A549 (cell line): Measurements from ENCODE around the gene CMTR2. TPM values are rescaled to one million over a fixed set of nuclear protein-coding genes. Genes with fewer than 3 reads are reported as not detected.

Experiments used
- ATAC-seq, 2 experiments: fragments of 200-7000 bp in 1 of 2; fragments of >200 bp in 1 of 2; cut with Nextera tagmentation in 1 of 2; cut with Tn5 transposase in 1 of 2; 3 replicates each; pipeline versions ENCODE4 v1.8.0 to v1.9.1; 2018 to 2020; ENCODE audit warnings: mild to moderate bottlenecking in 1 of 2, moderate library complexity in 1 of 2
- CTCF ChIA-PET: fragments of 300-600 bp; sonication (Branson Sonifier 250); formaldehyde crosslinking; extraction: SDS; loops from one replicate; lab custom pipeline; 2021; ENCODE audit warnings: antibody characterized with exemption, inconsistent platforms; lab: Yijun Ruan, JAX
- POLR2A ChIA-PET: fragments of 350-600 bp; formaldehyde crosslinking; extraction: SDS; loops from one replicate; lab custom pipeline; 2021; ENCODE audit warnings: antibody characterized with exemption, inconsistent platforms; lab: Yijun Ruan, JAX
- DNase-seq, 2 experiments: peaks; one replicate each; pipeline versions ENCODE4 v3.0.0 to v3.0.0-alpha.2; 2011 to 2016; ENCODE audit warnings: low read depth in 1 of 2, low spot score in 1 of 2
- FAIRE-seq: peaks from 2 replicates; lab custom pipeline; 2011; peaks lifted over from hg19 to GRCh38; lab: Jason Lieb, UNC
- H3K27ac ChIP-seq, 2 experiments: fragments of >200 bp; sonication (Bioruptor Twin); formaldehyde crosslinking; 3 replicates each; pipeline ENCODE4 v1.5.1; 2016 to 2017
- H3K4me1 ChIP-seq: fragments of >200 bp; sonication (Bioruptor Twin); formaldehyde crosslinking; 3 replicates; pipeline ENCODE4 v1.6.1; 2016
- H3K4me2 ChIP-seq: fragments of >200 bp; sonication (Bioruptor Twin); formaldehyde crosslinking; 3 replicates; pipeline ENCODE4 v1.6.1; 2016
- H3K4me3 ChIP-seq: fragments of >200 bp; sonication (Bioruptor Twin); formaldehyde crosslinking; 3 replicates; pipeline ENCODE4 v1.5.1; 2016
- H3K9me3 ChIP-seq: fragments of >200 bp; sonication (Bioruptor Twin); formaldehyde crosslinking; 3 replicates; pipeline ENCODE4 v1.6.1; 2016
- ATOH8 ChIP-seq: fragments of 250-450 bp; sonication (Bioruptor Pico); IDR thresholded peaks from 2 replicates; pipeline ENCODE4 v1.5.0; 2020; ENCODE audit warnings: low read depth, mild to moderate bottlenecking, moderate library complexity
- BHLHE40 ChIP-seq: IDR thresholded peaks from 2 replicates; pipeline ENCODE4 v1.6.1; 2012; ENCODE audit warnings: low read depth, low read length, inconsistent platforms
- CEBPB ChIP-seq, 2 experiments: fragments of >200 bp in 1 of 2; sonication (Bioruptor Twin) in 1 of 2; formaldehyde crosslinking in 1 of 2; IDR thresholded peaks; 2 replicates each; pipeline ENCODE4 v1.6.1; 2012 to 2016
- CTCF ChIP-seq: fragments of >200 bp; sonication (Bioruptor Twin); formaldehyde crosslinking; IDR thresholded peaks from 3 replicates; pipeline ENCODE4 v1.5.1; 2016
- EHF ChIP-seq: fragments of 250-450 bp; sonication (Bioruptor Pico); IDR thresholded peaks from 2 replicates; pipeline ENCODE4 v1.5.0; 2020; ENCODE audit warnings: mild to moderate bottlenecking
- EP300 ChIP-seq, 2 experiments: fragments of >200 bp; sonication (Bioruptor Twin); formaldehyde crosslinking; IDR thresholded peaks; 2 replicates in 1 of 2; 3 replicates in 1 of 2; pipeline ENCODE4 v1.6.1; 2016 to 2017
- FOSB ChIP-seq: fragments of 250-450 bp; sonication (Bioruptor Pico); IDR thresholded peaks from 2 replicates; pipeline ENCODE4 v1.5.0; 2020; ENCODE audit warnings: mild to moderate bottlenecking, moderate library complexity
- GATA3 ChIP-seq: IDR thresholded peaks from 2 replicates; pipeline ENCODE4 v1.6.1; 2012; ENCODE audit warnings: borderline replicate concordance
- HES2 ChIP-seq: fragments of >200 bp; sonication (Bioruptor Twin); formaldehyde crosslinking; IDR thresholded peaks from 2 replicates; pipeline ENCODE4 v1.6.1; 2016
- HMGXB4 ChIP-seq: fragments of 250-450 bp; sonication (Bioruptor Pico); IDR thresholded peaks from 2 replicates; pipeline ENCODE4 v1.5.0; 2021; ENCODE audit warnings: mild to moderate bottlenecking, moderate library complexity, borderline replicate concordance
- HOXA7 ChIP-seq: fragments of 250-450 bp; sonication (Bioruptor Pico); IDR thresholded peaks from 2 replicates; pipeline ENCODE4 v1.5.0; 2020; ENCODE audit warnings: mild to moderate bottlenecking, moderate library complexity
- HOXB13 ChIP-seq: fragments of 250-450 bp; sonication (Bioruptor Pico); IDR thresholded peaks from 2 replicates; pipeline ENCODE4 v1.5.0; 2020; ENCODE audit warnings: low read depth, mild to moderate bottlenecking, moderate library complexity
- JUN ChIP-seq, 2 experiments: fragments of >200 bp; sonication (Bioruptor Twin); formaldehyde crosslinking; IDR thresholded peaks; 2 replicates in 1 of 2; 3 replicates in 1 of 2; pipeline ENCODE4 v1.6.1; 2016 to 2017
- KDM1A ChIP-seq: fragments of 200-600 bp; sonication (generic); IDR thresholded peaks from 2 replicates; pipeline ENCODE4 v1.6.1; 2016; ENCODE audit warnings: low read depth, mild to moderate bottlenecking
- MAFK ChIP-seq: fragments of 450-650 bp; IDR thresholded peaks from 2 replicates; pipeline ENCODE4 v1.6.1; 2014; ENCODE audit not compliant: partially characterized antibody
- MAX ChIP-seq: IDR thresholded peaks from 2 replicates; pipeline ENCODE4 v1.6.1; 2012
- MYC ChIP-seq: IDR thresholded peaks from 2 replicates; pipeline ENCODE4 v1.6.1; 2012; ENCODE audit warnings: mild to moderate bottlenecking, inconsistent platforms, low read length, improper control_type of control experiment, borderline replicate concordance
- NR3C1 ChIP-seq: fragments of >200 bp; sonication (Bioruptor Twin); formaldehyde crosslinking; IDR thresholded peaks from 3 replicates; pipeline ENCODE4 v1.6.1; 2017
- RARB ChIP-seq: fragments of 250-450 bp; sonication (Bioruptor Pico); IDR thresholded peaks from 2 replicates; pipeline ENCODE4 v1.8.0; 2021; ENCODE audit warnings: mild to moderate bottlenecking, moderate library complexity
- RFX5 ChIP-seq: fragments of 450-650 bp; IDR thresholded peaks from 2 replicates; pipeline ENCODE4 v1.7.1; 2014; ENCODE audit warnings: antibody characterized with exemption, mild to moderate bottlenecking, moderate library complexity
- SREBF2 ChIP-seq: fragments of 450-650 bp; IDR thresholded peaks from 2 replicates; pipeline ENCODE4 v1.6.1; 2014; ENCODE audit warnings: mild to moderate bottlenecking, moderate library complexity
- USF2 ChIP-seq: fragments of 450-650 bp; IDR thresholded peaks from 2 replicates; pipeline ENCODE4 v1.6.1; 2014; ENCODE audit warnings: antibody characterized with exemption
- ZNF302 ChIP-seq: fragments of 250-450 bp; sonication (Bioruptor Pico); IDR thresholded peaks from 2 replicates; pipeline ENCODE4 v1.9.0; 2021; ENCODE audit warnings: inconsistent platforms, mild to moderate bottlenecking, moderate library complexity
- ZSCAN20 ChIP-seq: fragments of 250-450 bp; sonication (Bioruptor Pico); IDR thresholded peaks from 2 replicates; pipeline ENCODE4 v1.8.0; 2022; ENCODE audit warnings: mild to moderate bottlenecking, moderate library complexity
- WGBS: methylation state at CpG from one replicate; pipeline ENCODE4 v1.1.6; 2017; ENCODE audit errors: missing lambda C conversion rate; 5-methylcytosine and 5-hydroxymethylcytosine counted together
- polyA plus RNA-seq, 4 experiments: library from polyadenylated mRNA; depleted of rRNA in 3 of 4; stranded (reverse); fragments of >200 nt; fragmentation: RNase III in 1 of 4; extraction: RNeasy Plus Mini Kit Qiagen cat#74134 plus additional on column Dnase treatment in 1 of 4; gene quantifications; 2 replicates in 3 of 4; 3 replicates in 1 of 4; pipeline ENCODE4 v1.2.3, GENCODE V29; 2011 to 2017
- TF ChIP-seq, protein P1 (sequence below): fragments of >200 bp; sonication (Bioruptor Twin); formaldehyde crosslinking; IDR thresholded peaks from 3 replicates; pipeline ENCODE4 v1.6.1; 2016
- TF ChIP-seq, protein P2 (sequence below): IDR thresholded peaks from 2 replicates; pipeline ENCODE4 v1.6.1; 2012

The CMTR2 gene
- polyA plus RNA-seq, 2 of the 4 experiments (the other 2 are of a cell fraction), result 16.9 to 34.9 TPM

- DNase-seq (no peak), FAIRE-seq (no peak), ATAC-seq (no peak)
- no peak for TF ChIP-seq CTCF
- TF ChIP-seq MAFK, result peak; percentile 52
- H3K4me2 ChIP-seq, result no peak overlapping the region
- ChIA-PET POLR2A (no interaction called here), CTCF (no interaction called here)
- H3K9me3 ChIP-seq, result no peaks in the 10 kb centered on the region
- H3K27ac ChIP-seq, result no peak overlapping the region
- H3K4me1 ChIP-seq, result no peaks in the 10 kb centered on the region
- no peak overlapping the region for H3K4me3 ChIP-seq
Measured at GRCh38 chr16:71246309-71246708, 42.9 kb downstream of the CMTR2 start.

GRCh38 chr16:71244521-71244920 is 44.7 kb downstream of the CMTR2 start:
- 39% methylated on average over 1 of the region's 1 CpG for WGBS
- CTCF ChIA-PET, result no interaction called here
- no peak overlapping the region for H3K4me3 ChIP-seq

GRCh38 chr16:71242601-71243000 is 46.6 kb downstream of the CMTR2 start:
- TF ChIP-seq HES2, result no peak
- TF ChIP-seq ZSCAN20 (CRISPR knock-in tag), result no peak
- TF ChIP-seq RARB (CRISPR knock-in tag), result no peak
- no peak for TF ChIP-seq ZNF302 (CRISPR knock-in tag)
- TF ChIP-seq GATA3, result no peak
- no peak for TF ChIP-seq HMGXB4 (CRISPR knock-in tag)
- TF ChIP-seq HOXB13 (CRISPR knock-in tag), result no peak
- TF ChIP-seq NR3C1, result no peak
- no peak for TF ChIP-seq BHLHE40
- no peak for TF ChIP-seq RFX5
- TF ChIP-seq MYC, result no peak
- TF ChIP-seq JUN (IDR thresholded peaks at IDR 0.05), result no peak
- no peak for TF ChIP-seq SREBF2
- TF ChIP-seq ATOH8 (CRISPR knock-in tag), result no peak
- TF ChIP-seq USF2, result no peak
- TF ChIP-seq, protein P1, sequence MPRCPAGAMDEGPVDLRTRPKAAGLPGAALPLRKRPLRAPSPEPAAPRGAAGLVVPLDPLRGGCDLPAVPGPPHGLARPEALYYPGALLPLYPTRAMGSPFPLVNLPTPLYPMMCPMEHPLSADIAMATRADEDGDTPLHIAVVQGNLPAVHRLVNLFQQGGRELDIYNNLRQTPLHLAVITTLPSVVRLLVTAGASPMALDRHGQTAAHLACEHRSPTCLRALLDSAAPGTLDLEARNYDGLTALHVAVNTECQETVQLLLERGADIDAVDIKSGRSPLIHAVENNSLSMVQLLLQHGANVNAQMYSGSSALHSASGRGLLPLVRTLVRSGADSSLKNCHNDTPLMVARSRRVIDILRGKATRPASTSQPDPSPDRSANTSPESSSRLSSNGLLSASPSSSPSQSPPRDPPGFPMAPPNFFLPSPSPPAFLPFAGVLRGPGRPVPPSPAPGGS, result no peak
- TF ChIP-seq FOSB (CRISPR knock-in tag), result no peak
- TF ChIP-seq, protein P2, sequence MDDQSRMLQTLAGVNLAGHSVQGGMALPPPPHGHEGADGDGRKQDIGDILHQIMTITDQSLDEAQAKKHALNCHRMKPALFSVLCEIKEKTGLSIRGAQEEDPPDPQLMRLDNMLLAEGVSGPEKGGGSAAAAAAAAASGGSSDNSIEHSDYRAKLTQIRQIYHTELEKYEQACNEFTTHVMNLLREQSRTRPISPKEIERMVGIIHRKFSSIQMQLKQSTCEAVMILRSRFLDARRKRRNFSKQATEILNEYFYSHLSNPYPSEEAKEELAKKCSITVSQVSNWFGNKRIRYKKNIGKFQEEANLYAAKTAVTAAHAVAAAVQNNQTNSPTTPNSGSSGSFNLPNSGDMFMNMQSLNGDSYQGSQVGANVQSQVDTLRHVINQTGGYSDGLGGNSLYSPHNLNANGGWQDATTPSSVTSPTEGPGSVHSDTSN, result no peak
- TF ChIP-seq EP300 (IDR thresholded peaks at IDR 0.05), result no peak
- 3% methylated on average over 3 of the region's 3 CpGs for WGBS
- no peak overlapping the region for H3K4me3 ChIP-seq
- ChIA-PET CTCF (no interaction called here), POLR2A (no interaction called here)
- H3K9me3 ChIP-seq, result no peaks in the 10 kb centered on the region
- H3K4me1 ChIP-seq, result no peaks in the 10 kb centered on the region
- H3K27ac ChIP-seq, result no peak overlapping the region
- FAIRE-seq (no peak), DNase-seq (no peak), ATAC-seq (no peak)
- H3K4me2 ChIP-seq, result no peak overlapping the region

More at GRCh38 chr16:71244521-71244920, 44.7 kb downstream of the CMTR2 start:
- TF ChIP-seq RARB (CRISPR knock-in tag) (no peak), EHF (CRISPR knock-in tag) (no peak), MAX (no peak), KDM1A (no peak), NR3C1 (no peak), HOXA7 (no peak), CEBPB (IDR thresholded peaks at IDR 0.05) (no peak)
- DNase-seq (no peak), ATAC-seq (no peak), FAIRE-seq (no peak)
- POLR2A ChIA-PET, result interaction anchor here (0.6 kb wide), 1 partner anchor 216 kb away, joined by 3 read pairs; no protein-coding TSS in a partner anchor
- Histone ChIP-seq H3K9me3 (no peaks in the 10 kb centered on the region), H3K4me2 (no peak overlapping the region), H3K27ac (no peak overlapping the region), H3K4me1 (no peaks in the 10 kb centered on the region)
